ENCODE measurements around the gene CDC37.

- TF ChIP-seq, protein P1, sequence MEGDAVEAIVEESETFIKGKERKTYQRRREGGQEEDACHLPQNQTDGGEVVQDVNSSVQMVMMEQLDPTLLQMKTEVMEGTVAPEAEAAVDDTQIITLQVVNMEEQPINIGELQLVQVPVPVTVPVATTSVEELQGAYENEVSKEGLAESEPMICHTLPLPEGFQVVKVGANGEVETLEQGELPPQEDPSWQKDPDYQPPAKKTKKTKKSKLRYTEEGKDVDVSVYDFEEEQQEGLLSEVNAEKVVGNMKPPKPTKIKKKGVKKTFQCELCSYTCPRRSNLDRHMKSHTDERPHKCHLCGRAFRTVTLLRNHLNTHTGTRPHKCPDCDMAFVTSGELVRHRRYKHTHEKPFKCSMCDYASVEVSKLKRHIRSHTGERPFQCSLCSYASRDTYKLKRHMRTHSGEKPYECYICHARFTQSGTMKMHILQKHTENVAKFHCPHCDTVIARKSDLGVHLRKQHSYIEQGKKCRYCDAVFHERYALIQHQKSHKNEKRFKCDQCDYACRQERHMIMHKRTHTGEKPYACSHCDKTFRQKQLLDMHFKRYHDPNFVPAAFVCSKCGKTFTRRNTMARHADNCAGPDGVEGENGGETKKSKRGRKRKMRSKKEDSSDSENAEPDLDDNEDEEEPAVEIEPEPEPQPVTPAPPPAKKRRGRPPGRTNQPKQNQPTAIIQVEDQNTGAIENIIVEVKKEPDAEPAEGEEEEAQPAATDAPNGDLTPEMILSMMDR (IDR thresholded peaks at IDR 0.05) = no peak
- no peak for TF ChIP-seq POLR2A (IDR thresholded peaks at IDR 0.05)
Observed at GRCh38 chr19:10402441-10403038, 802 bp downstream of the CDC37 start.

Measured in tibial nerve (tissue), 3 donors.